Activated CD4-positive, alpha-beta T cell treated with anti-CD3 and anti-CD28 coated beads, Interleukin-2, amount 50 U/mL, for 4 hours (primary cell): Measurements from ENCODE around the gene STUM.

Source experiments
- DNase-seq, 2 experiments: peaks; one replicate each; pipeline ENCODE4 v3.0.0-alpha.2; 2020

STUM gene

GRCh38 chr1:226643177-226643576, 94.6 kb downstream of the STUM start:
- DNase-seq, result peak; percentile 68 to 75

DNA sequence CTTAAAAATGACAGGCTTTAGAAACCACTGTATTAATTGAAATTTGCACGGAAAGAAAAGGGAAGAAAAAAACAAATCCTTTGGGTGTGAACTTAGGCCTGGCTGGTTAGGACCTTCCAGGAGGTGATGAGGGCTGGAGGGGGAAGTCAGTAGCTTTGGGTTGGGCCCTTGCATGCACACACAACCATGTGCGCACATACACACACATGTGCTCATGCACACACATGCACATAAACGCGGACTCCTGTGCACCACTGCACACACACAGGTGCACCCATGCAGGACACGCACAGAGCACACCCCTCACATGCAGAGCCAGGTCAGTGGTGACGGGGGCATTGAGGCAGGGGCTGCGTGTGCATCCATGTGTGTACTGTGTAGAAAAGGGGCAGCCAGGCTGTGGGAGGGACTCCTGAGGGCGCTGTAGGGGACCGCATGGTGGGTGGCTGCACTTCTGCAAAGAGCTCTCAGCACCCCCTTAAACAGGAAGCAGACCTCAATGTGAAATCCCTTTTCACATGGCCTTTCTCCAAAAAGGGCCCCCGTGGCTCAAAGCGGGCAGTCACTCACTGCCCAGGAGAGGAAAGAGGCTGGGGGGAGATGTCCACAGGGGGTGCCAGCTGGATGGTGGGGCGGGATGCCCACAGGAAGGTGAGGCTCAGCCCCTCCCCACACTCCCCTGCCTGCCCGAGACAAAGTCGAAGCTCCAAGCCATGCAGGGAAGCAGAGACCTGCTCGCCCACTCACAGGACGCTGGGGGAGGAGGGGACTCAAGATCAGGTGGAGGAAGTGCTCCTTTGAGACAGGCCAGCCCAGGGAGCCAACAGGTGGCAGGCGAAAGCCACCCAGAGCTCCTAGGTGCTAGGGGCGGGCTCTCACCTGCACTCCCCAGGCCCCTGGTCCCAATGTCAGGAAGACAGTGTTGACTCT, 95.3 kb downstream of the STUM start:
- no peak for DNase-seq

DNA sequence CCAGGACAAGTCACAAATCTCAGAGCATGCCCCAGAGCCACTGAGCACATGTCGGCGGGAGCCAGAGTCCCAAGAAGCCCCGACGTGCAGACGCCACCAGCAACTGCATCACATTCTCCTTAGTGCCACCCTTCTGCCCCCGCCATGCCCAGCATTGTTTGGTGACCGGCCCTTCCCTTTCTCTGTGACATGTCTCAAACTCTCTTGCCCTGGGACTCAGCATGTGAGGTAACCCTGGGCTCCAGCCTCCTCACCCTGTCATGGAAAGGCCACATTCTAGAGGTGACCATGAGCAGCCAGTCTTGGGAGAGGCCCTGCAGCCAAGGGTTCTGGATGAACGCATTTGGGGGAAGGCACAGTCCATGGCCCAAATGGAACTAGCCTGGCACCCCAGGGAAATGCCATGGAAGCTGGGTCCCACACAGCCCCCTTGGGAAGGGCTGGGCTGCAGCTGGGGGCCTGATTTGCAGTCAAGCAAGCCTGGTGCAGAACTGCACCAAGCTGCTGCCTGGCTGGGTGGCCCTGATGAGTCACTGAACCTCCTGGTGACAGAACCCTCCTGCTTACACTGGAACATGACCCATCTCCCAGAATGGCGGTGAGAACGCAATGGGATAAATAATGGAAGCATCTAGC, 96.1 kb downstream of the STUM start:
- DNase-seq, result no peak

DNA sequence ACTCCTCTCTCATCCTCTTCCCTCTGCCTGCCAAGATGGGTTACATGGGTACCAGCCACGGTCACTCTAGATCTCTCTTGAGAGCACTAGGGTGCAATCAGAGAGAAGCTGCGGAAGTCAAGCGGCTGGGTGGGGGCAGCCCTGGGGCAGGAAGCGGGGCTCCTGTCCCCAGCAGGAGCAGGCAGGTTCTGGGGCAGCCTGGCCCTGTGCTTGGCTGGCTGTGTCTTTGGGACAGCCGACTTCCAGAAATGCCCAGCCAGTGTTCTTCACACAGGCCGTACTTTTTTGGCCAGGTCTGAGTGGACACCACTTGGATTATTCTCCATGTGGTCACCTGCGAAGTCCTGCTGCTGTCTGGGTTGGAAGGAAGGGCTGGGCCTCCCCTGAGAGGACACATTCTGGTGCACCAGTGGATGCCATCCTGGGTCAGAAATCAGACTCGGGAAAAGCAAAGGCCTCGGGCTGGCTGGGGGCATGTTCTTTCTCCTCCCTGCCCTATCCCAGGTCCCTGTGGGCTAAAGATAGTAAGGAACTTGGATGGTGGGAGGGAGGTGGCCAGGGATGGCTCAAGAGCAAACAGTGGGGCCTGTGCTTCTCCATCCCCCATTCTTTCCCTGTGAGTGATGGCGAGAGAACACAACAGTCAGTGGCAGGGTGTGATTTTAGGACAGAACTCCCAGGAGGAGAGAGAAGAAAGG, 96.9 kb downstream of the STUM start:
- DNase-seq, result no peak

DNA sequence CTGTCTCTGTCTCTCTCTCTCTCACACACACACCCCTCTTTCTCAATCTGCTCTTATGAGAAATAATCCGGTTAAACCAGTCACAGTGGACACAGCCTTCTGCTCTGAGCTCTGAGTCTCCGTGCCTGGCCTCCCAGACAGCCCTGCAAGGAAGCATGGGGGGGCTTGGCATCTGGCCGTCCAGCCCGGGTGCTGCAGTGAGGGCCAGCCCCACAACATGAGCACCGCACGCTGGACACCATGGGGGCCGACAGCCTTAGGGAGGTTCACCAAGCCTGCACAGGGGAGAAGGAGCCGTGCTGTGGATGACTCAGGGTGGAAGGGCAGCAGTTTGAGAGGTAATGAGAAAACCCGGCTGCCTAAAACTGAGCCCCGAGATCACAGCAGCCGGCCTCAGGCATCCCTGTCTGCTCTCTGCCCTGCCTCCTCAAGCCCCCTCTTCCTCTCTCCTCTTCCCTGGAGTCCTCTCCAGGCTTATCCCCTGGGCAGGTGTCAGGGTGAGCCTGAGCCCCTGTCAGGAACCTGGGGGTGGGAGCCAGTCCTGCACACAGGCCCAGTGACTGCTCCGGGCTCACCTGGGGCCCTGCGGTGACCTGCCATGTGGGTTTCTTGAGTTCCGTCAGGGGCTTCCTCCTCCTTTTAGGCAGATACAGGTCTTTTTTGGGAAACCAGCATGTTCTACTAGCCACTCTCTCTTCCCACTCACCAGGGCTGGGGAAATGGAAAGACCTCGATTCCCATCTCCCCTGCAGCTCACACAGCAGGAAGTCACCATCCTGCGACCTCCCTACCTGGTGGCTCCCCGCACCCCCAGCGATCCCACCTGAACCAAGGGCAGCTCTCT, 97.7 kb downstream of the STUM start:
- no peak for DNase-seq

DNA sequence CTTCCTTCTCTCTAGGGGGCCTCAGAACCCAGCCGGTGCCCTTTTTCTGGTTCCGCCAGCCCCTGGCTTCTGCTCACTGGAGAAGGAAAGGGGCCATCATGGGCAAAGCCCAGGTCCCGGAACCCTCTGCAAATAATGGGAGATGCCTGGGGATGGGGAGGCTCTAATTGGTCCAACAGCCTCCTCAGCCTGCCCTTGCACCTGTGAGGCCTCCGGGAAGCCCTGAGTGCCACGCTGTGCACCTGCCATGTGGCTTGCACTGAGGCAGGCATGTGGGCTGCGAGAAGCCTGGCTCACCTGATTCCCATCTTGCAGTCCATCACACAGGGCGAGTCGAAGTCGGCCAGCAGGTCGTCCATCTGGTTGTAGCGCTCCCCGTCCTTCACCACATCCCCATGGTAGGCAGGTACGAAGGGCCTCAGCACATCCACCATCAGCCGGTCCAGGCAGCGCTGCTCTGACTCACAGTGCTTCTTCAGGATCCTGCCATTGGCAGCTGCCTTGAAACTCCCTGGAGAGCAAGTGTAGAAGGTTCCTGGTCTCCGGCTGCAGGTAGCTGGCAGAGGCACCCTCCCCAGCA, 98.4 kb downstream of the STUM start:
- no peak for DNase-seq

DNA sequence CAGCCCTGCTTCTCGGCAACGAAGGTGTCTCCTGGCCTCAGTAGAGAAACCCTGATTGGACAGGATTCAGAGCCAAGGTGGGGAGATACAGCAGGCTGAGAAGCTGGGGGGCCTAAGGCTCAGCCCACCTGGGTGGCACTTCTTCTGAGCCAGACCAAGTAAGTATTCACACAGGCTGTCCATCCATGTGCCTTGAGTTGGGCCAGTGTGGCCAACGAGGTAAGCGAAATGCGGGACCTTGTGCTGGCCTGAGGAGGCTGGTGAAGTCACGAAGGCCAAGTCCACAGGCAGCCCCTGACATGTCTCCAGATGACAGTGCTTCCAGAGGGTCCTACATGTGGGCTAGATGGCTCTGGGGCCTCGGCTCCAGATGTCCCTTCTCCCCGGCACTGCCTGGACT, 99.2 kb downstream of the STUM start:
- DNase-seq, result no peak

- no peak for DNase-seq
Observed at GRCh38 chr1:226648421-226648820, 99.9 kb downstream of the STUM start.

DNA sequence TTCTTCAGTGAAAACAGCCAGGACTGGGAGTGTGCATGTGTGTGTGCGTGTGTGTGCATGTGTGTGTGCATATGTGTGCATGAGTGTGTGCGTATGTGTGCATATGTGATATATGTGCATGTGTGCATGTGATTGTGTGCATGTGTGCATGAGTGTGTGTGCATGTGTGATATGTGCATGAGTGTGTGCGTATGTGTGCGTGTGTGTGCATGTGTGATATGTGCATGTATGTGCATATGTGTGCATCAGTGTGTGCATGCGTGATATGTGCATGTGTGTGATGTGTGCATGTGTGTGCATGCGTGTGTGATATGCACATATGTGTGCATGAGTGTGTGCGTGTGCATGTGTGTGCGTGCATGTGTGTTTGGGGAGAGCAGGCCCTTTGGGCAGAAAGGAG, 100.7 kb downstream of the STUM start:
- DNase-seq, result no peak

GRCh38 chr1:226649780-226650179, 101.2 kb downstream of the STUM start:
- DNase-seq, result no peak

- no peak for DNase-seq
Observed at GRCh38 chr1:226650236-226650841, 101.8 kb downstream of the STUM start.

DNA sequence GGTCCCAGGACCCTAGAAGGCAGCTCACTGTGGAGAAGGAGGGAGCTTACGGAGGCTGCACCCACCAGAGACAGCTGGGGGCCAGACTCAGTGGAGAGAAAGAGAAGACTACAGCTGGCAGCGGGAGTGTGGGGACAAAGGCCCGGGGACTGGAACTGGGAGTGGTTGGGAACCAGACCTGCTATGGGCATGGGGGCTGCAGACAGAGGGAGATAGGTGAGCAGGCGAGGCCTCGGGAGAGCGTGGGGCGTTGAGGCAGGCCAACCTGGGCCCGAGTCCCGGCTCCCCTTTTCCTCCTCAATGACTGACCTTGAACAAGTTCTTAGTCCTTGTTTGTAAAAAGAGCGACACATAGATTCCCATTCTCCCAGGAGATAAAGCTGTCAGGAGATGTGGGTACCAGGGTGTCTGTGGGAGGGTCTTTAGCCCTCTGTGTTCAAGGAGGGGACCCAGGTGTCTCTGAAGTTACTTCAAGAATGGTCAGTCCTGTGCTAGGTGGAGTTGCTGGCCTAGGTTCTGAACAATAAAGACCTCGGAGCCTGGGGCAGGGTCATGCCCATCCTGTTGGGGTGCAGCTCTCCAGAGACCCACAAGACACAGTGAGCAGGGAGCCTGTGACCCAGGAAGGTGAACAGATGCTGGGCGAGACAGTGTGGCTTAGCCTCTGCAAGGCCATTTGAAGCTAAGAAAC, 102.6 kb downstream of the STUM start:
- DNase-seq, result no peak

GRCh38 chr1:226651732-226652105, 103.2 kb downstream of the STUM start:
- DNase-seq, result no peak

- no peak for DNase-seq
Observed at GRCh38 chr1:226652613-226653012, 104.0 kb downstream of the STUM start.

GRCh38 chr1:226653311-226653921, 104.9 kb downstream of the STUM start:
- peak in 1 of 2 experiments; percentile 39 for DNase-seq

DNA sequence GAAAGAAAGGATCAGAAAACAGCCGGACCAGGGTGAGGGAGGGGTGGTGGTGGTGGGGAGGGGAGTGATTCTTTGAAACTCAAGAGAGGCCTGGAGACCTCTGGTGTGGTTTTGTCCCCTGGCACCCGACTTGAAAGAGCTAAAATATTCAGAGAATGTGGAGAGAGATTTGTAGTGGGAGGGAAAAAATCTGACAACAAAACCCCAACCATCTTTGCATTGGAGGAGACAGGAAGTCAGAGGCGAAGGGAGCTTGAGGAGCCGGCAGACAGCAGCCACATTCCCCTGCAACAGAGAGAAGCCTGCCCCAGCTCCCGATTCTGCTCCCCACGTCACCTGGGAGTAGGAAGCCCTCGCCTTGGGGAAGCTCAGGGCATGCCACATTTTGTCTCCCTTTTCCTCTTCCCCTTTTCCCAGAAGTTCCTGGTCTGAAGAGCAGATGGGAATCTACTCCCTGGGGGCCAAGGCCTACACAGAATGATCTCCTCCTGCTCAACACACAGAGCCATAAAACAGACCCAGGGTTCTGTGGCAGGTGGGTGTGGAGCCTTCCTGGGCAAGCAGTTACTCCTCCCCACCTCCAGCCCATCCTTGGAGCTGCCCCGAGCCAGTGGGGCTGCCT, 105.6 kb downstream of the STUM start:
- no peak for DNase-seq

DNA sequence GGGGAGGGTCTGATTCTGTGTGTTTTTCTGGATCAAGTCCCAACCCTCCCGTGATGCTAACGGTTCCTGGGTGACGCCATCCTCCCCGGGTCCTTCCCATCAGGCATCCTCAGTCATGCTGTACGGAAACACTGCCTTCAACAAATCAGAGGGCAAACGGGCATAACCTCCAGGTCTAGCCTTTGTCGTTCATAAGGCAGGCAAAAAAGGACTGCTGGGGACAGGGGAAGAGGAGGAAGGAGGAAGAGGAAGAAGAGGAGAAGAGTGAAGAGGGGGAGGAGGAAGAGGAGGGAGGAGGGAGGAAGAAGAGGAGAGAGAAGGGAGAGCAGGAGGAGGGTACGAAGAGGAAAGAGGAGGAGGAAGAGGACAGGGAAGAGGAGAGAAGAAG, 106.1 kb downstream of the STUM start:
- no peak for DNase-seq

GRCh38 chr1:226655251-226656163, 106.9 kb downstream of the STUM start:
- DNase-seq, result no peak

- DNase-seq, result no peak
Observed at GRCh38 chr1:226656201-226656600, 107.6 kb downstream of the STUM start.
